ENCODE data around the gene IGSF21. TPM values are rescaled to one million over a fixed set of nuclear protein-coding genes. Genes with fewer than 3 reads are reported as not detected.

IGSF21 gene
- polyA plus RNA-seq, 3 donors = not detected

DNA sequence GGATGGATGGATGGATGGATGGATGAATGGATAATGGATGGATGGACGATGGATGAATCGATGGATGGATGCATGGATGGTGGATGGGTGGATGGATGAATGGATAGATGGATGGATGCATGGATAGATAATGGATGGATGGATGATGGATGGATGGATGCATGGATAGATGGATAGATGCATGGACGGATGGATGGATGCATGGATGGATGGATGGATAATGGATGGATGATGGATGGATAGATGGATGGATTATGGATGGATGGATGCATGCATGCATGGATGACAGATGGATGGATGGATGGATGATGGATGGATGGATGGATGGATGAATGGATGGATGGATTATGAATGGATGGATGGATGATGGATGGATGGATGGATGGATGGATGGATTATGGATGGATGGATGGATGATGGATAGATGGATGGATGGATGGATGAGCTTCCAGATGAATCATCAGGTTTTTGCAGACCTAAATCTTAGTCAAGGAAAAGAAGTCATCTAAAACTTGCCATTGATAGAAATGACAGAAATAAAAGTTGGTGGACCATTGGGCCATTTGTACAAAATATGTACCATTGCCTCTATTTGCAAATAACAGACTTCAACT lies 197.7 kb downstream of the IGSF21 start:
- Histone ChIP-seq H3K9ac (ENCODE audit: insufficient read depth, low read length, poor library complexity, severe bottlenecking) (no peak overlapping the region), H4K20me1 (ENCODE audit: insufficient read depth, low read length) (no peaks in the 10 kb centered on the region), H3K4me2 (replicated peaks; ENCODE audit: extremely low read depth, low read length, poor library complexity, severe bottlenecking) (no peak overlapping the region), H3K4me1 (ENCODE audit: control insufficient read depth in 1 of 2, insufficient read depth in 2 of 2, low read length in 2 of 2) (no peaks in the 10 kb centered on the region), H3K4me3 (replicated peaks in 1 of 3; ENCODE audit: low read depth in 2 of 3, low read length in 3 of 3) (no peak overlapping the region), H3K27ac (ENCODE audit: low read depth in 1 of 2, low read length in 2 of 2) (no peak overlapping the region), H3K36me3 (replicated peaks in 1 of 2; ENCODE audit: control insufficient read depth in 1 of 2, insufficient read depth in 2 of 2, low read length in 2 of 2) (no peaks in the 10 kb centered on the region), H2AFZ (ENCODE audit: insufficient read depth, low read depth, low read length, poor library complexity, severe bottlenecking) (no peak overlapping the region), H3K27me3 (ENCODE audit: control insufficient read depth in 2 of 2, insufficient read depth in 2 of 2, low read length in 2 of 2) (no peaks in the 10 kb centered on the region), H3K79me2 (ENCODE audit: insufficient read depth, low read length) (no peaks in the 10 kb centered on the region), H3K9me3 (replicated peaks in 1 of 2; ENCODE audit: control insufficient read depth in 1 of 2, insufficient read depth in 1 of 2, low read length in 2 of 2) (no peaks in the 10 kb centered on the region)
- peaks cover 3 to 5% (median 4%) of the 10 kb centered on the region in 3 donors for H3K27me3 Mint-ChIP-seq (ENCODE audit: low read depth in 3 of 3)
- WGBS (ENCODE audit: insufficient coverage) = 86% methylated on average over 3 of the region's 3 CpGs
- H3K36me3 Mint-ChIP-seq = no peaks in the 10 kb centered on the region
- no peak overlapping the region for H3K27ac Mint-ChIP-seq
- intact Hi-C loops (cut with micrococcal nuclease) = no loop called here
- no peak overlapping the region for H3K4me3 Mint-ChIP-seq
- TF ChIP-seq, protein P1, sequence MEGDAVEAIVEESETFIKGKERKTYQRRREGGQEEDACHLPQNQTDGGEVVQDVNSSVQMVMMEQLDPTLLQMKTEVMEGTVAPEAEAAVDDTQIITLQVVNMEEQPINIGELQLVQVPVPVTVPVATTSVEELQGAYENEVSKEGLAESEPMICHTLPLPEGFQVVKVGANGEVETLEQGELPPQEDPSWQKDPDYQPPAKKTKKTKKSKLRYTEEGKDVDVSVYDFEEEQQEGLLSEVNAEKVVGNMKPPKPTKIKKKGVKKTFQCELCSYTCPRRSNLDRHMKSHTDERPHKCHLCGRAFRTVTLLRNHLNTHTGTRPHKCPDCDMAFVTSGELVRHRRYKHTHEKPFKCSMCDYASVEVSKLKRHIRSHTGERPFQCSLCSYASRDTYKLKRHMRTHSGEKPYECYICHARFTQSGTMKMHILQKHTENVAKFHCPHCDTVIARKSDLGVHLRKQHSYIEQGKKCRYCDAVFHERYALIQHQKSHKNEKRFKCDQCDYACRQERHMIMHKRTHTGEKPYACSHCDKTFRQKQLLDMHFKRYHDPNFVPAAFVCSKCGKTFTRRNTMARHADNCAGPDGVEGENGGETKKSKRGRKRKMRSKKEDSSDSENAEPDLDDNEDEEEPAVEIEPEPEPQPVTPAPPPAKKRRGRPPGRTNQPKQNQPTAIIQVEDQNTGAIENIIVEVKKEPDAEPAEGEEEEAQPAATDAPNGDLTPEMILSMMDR (IDR thresholded peaks at IDR 0.05) = no peak
- no peaks in the 10 kb centered on the region for H3K4me1 Mint-ChIP-seq
- no peak for DNase-seq
- peaks cover 0 to 1% (median 0%) of the 10 kb centered on the region in 7 donors for H3K9me3 Mint-ChIP-seq

DNA sequence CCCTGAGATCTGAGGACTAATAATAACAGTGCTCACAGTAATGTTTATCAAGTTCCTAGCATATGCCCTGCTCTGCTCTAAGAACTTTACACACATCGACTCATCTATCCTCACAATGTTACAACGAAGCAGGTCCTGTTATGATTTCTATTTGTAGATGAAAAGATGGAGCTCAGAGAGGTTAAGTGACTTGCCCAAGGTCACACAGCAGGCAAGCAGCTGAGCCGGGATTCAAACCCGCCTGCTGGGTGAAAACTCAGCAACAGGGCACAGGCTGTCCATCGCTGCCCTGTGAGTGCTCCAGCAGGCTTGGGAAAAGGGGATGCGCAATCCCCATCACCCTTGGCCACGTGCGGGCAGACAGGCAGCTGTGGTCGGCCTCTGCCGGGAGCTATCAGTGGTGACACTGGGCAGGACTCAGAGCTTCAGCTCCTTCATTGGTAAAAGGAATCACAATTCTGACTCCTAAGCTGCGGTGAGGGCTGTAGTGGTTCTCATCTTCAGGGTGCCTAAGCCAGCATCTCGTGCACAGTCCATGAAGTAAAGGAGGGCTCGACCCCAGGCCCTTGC lies 199.8 kb downstream of the IGSF21 start:
- Histone ChIP-seq H3K27me3 (ENCODE audit: control insufficient read depth in 2 of 2, insufficient read depth in 2 of 2, low read length in 2 of 2) (no peaks in the 10 kb centered on the region), H3K4me2 (replicated peaks; ENCODE audit: extremely low read depth, low read length, poor library complexity, severe bottlenecking) (no peak overlapping the region), H3K4me1 (ENCODE audit: control insufficient read depth in 1 of 2, insufficient read depth in 2 of 2, low read length in 2 of 2) (no peaks in the 10 kb centered on the region), H3K79me2 (ENCODE audit: insufficient read depth, low read length) (no peaks in the 10 kb centered on the region), H2AFZ (ENCODE audit: insufficient read depth, low read depth, low read length, poor library complexity, severe bottlenecking) (no peak overlapping the region), H3K36me3 (replicated peaks in 1 of 2; ENCODE audit: control insufficient read depth in 1 of 2, insufficient read depth in 2 of 2, low read length in 2 of 2) (no peaks in the 10 kb centered on the region), H3K9ac (ENCODE audit: insufficient read depth, low read length, poor library complexity, severe bottlenecking) (no peak overlapping the region), H4K20me1 (ENCODE audit: insufficient read depth, low read length) (no peaks in the 10 kb centered on the region), H3K4me3 (replicated peaks in 1 of 3; ENCODE audit: low read depth in 2 of 3, low read length in 3 of 3) (no peak overlapping the region), H3K27ac (ENCODE audit: low read depth in 1 of 2, low read length in 2 of 2) (no peak overlapping the region), H3K9me3 (replicated peaks in 1 of 2; ENCODE audit: control insufficient read depth in 1 of 2, insufficient read depth in 1 of 2, low read length in 2 of 2) (no peaks in the 10 kb centered on the region)
- Mint-ChIP-seq H3K4me3 (no peak overlapping the region), H3K9me3 (peaks cover 0 to 3% (median 0%) of the 10 kb centered on the region in 7 donors), H3K27ac (peak overlapping the region in 1 of 7 donors; percentile 30), H3K36me3 (no peaks in the 10 kb centered on the region), H3K4me1 (no peaks in the 10 kb centered on the region), H3K27me3 (ENCODE audit: low read depth in 3 of 3) (peaks cover 4 to 7% (median 5%) of the 10 kb centered on the region in 3 donors)
- 89% methylated on average over 9 of the region's 13 CpGs for WGBS (ENCODE audit: insufficient coverage)
- no peak for DNase-seq
- intact Hi-C loops (cut with micrococcal nuclease) = no loop called here
- TF ChIP-seq, protein P1 (IDR thresholded peaks at IDR 0.05) = no peak
